Type B pancreatic cell (in vitro differentiated cells): ENCODE measurements around the gene MUC13. TPM values are rescaled to one million over a fixed set of nuclear protein-coding genes. Genes with fewer than 3 reads are reported as not detected.

Experiments
- DNase-seq: peaks from one replicate; pipeline ENCODE4 v3.0.0; 2021; ENCODE audit warnings: mixed read lengths; ENCODE audit not compliant: unreplicated experiment; ENCODE audit errors: extremely low spot score
- H3K27ac Mint-ChIP-seq: 2 replicates; pipeline ENCODE4 v1.8.0; 2021; ENCODE audit warnings: mild to moderate bottlenecking, mixed read lengths
- H3K27me3 Mint-ChIP-seq: 2 replicates; pipeline ENCODE4 v1.8.0; 2021; ENCODE audit warnings: mixed read lengths
- H3K36me3 Mint-ChIP-seq: 2 replicates; pipeline ENCODE4 v1.8.0; 2021; ENCODE audit warnings: mixed read lengths
- H3K4me1 Mint-ChIP-seq: one replicate; pipeline ENCODE4 v1.8.0; 2021; ENCODE audit warnings: mixed read lengths; ENCODE audit not compliant: unreplicated experiment
- H3K4me3 Mint-ChIP-seq: 2 replicates; pipeline ENCODE4 v1.8.0; 2021; ENCODE audit warnings: mild to moderate bottlenecking, mixed read lengths
- H3K9me3 Mint-ChIP-seq: 2 replicates; pipeline ENCODE4 v1.8.0; 2021; ENCODE audit warnings: mixed read lengths
- CTCF ChIP-seq: fragments of 200-600 bp; sonication (generic); conservative IDR thresholded peaks from 2 replicates; pipeline ENCODE4 v1.5.0; 2021; ENCODE audit warnings: antibody characterized with exemption, mild to moderate bottlenecking
- total RNA-seq: library from RNA; stranded (reverse); gene quantifications from 2 replicates; pipeline ENCODE4 v1.2.1, GENCODE V29; 2021; ENCODE audit warnings: low replicate concordance

The MUC13 gene
- total RNA-seq, 1 donor from 2014 or later, result 38.3 TPM

DNA sequence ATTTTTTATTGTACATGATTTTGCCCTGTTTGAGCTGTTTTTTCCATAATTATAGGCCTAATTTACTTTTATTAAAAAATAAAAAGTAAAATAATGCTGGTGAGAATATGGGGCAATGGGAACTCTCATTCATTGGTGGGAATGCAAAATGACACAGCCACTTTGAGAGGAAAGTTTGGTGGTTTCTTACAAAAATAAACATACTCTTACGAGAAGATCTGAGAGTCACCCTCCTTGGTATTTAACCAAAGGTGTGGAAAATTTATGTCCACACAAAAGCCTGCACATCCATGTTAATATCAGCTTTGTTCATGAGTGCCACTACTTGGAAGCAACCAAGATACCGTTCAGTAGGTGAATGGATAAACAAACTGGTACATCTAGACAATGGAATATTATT is 9.8 kb downstream of the MUC13 start:
- Mint-ChIP-seq H3K27ac (no peak overlapping the region), H3K36me3 (no peaks in the 10 kb centered on the region), H3K27me3 (peaks cover 7% of the 10 kb centered on the region), H3K4me1 (no peaks in the 10 kb centered on the region), H3K9me3 (no peaks in the 10 kb centered on the region), H3K4me3 (no peak overlapping the region)
- no peak for TF ChIP-seq CTCF
- DNase-seq, result no peak

DNA sequence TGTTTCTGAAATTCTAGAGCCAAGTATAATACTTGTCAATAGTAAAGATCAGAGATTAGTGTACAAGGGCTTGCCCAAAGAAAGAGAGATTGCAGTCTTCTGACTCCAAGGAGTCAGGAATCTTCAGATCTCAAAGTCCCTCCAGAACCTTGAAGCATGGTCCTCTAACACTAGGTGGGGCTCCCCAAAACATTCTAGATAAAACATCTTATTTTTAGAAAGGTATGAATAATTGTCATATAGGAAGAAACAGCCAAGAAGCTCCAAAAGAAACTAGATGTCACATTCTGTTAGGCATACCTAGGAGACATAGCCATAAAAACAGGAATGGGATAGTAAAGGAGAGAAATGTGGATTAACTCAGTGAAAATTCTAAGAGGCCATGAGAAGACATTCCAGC is 10.7 kb downstream of the MUC13 start:
- TF ChIP-seq CTCF, result no peak
- H3K9me3 Mint-ChIP-seq, result no peaks in the 10 kb centered on the region
- H3K36me3 Mint-ChIP-seq, result no peaks in the 10 kb centered on the region
- DNase-seq, result no peak
- H3K4me3 Mint-ChIP-seq, result no peak overlapping the region
- no peaks in the 10 kb centered on the region for H3K4me1 Mint-ChIP-seq
- peaks cover 7% of the 10 kb centered on the region for H3K27me3 Mint-ChIP-seq
- H3K27ac Mint-ChIP-seq, result no peak overlapping the region

- no peak for TF ChIP-seq CTCF
- Mint-ChIP-seq H3K9me3 (no peaks in the 10 kb centered on the region), H3K4me3 (no peak overlapping the region), H3K27me3 (peaks cover 3% of the 10 kb centered on the region), H3K27ac (no peak overlapping the region), H3K4me1 (no peaks in the 10 kb centered on the region), H3K36me3 (no peaks in the 10 kb centered on the region)
- no peak for DNase-seq
These were observed 13.8 kb downstream of the MUC13 start for GRCh38 chr3:124920718-124921117.

GRCh38 chr3:124919756-124920155 is 14.8 kb downstream of the MUC13 start:
- Mint-ChIP-seq H3K4me3 (no peak overlapping the region), H3K36me3 (no peaks in the 10 kb centered on the region), H3K9me3 (no peaks in the 10 kb centered on the region), H3K4me1 (no peaks in the 10 kb centered on the region), H3K27me3 (peaks cover 3% of the 10 kb centered on the region), H3K27ac (no peak overlapping the region)
- DNase-seq, result no peak
- no peak for TF ChIP-seq CTCF

- H3K36me3 Mint-ChIP-seq, result no peaks in the 10 kb centered on the region
- no peak for DNase-seq
- H3K27me3 Mint-ChIP-seq, result peaks cover 3% of the 10 kb centered on the region
- TF ChIP-seq CTCF, result no peak
- H3K4me1 Mint-ChIP-seq, result no peaks in the 10 kb centered on the region
- H3K4me3 Mint-ChIP-seq, result no peak overlapping the region
- H3K9me3 Mint-ChIP-seq, result no peaks in the 10 kb centered on the region
- H3K27ac Mint-ChIP-seq, result no peak overlapping the region
These were observed 16.0 kb downstream of the MUC13 start for GRCh38 chr3:124918524-124918923.

- H3K27ac Mint-ChIP-seq, result no peak overlapping the region
- no peaks in the 10 kb centered on the region for H3K9me3 Mint-ChIP-seq
- no peaks in the 10 kb centered on the region for H3K4me1 Mint-ChIP-seq
- H3K4me3 Mint-ChIP-seq, result no peak overlapping the region
- no peaks in the 10 kb centered on the region for H3K27me3 Mint-ChIP-seq
- TF ChIP-seq CTCF, result no peak
- no peak for DNase-seq
- H3K36me3 Mint-ChIP-seq, result no peaks in the 10 kb centered on the region
These were observed 17.6 kb downstream of the MUC13 start for GRCh38 chr3:124916837-124917409.
